HepG2 (cell line): Measurements from ENCODE around the gene ELMO2. TPM values are rescaled to one million over a fixed set of nuclear protein-coding genes. Genes with fewer than 3 reads are reported as not detected.

ENCODE experiments used
- AKNA ChIP-seq: sonication (generic); formaldehyde crosslinking; IDR thresholded peaks from 2 replicates; pipeline ENCODE4 v1.4.0; 2020; ENCODE audit warnings: missing genetic modification reagents, borderline replicate concordance
- E2F5 ChIP-seq: sonication (generic); formaldehyde crosslinking; conservative IDR thresholded peaks from 2 replicates; pipeline ENCODE4 v1.4.0; 2020; ENCODE audit warnings: missing genetic modification reagents
- ETV6 ChIP-seq: sonication (generic); formaldehyde crosslinking; conservative IDR thresholded peaks from 2 replicates; pipeline ENCODE4 v1.4.0; 2020; ENCODE audit warnings: missing genetic modification reagents
- GPBP1L1 ChIP-seq: sonication (generic); formaldehyde crosslinking; IDR thresholded peaks from 2 replicates; pipeline ENCODE4 v1.5.0; 2020; ENCODE audit warnings: mild to moderate bottlenecking, missing genetic modification reagents
- IKZF5 ChIP-seq: IDR thresholded peaks from 2 replicates; pipeline ENCODE4 v1.6.1; 2018; ENCODE audit warnings: missing genetic modification reagents, mild to moderate bottlenecking, missing compliant biosample characterization
- LRRFIP1 ChIP-seq: sonication (generic); formaldehyde crosslinking; conservative IDR thresholded peaks from 2 replicates; pipeline ENCODE4 v1.4.0; 2020; ENCODE audit warnings: missing genetic modification reagents
- MBNL3 ChIP-seq: fragments of 250-450 bp; sonication (Bioruptor Pico); conservative IDR thresholded peaks from 2 replicates; pipeline ENCODE4 v1.8.0; 2022; ENCODE audit warnings: mild to moderate bottlenecking, inconsistent platforms
- RFX5 ChIP-seq: IDR thresholded peaks from 2 replicates; pipeline ENCODE4 v1.6.1; 2011; ENCODE audit warnings: low read depth, low read length, improper control_type of control experiment
- SPEN ChIP-seq: sonication (generic); formaldehyde crosslinking; IDR thresholded peaks from 2 replicates; pipeline ENCODE4 v1.5.1; 2020; ENCODE audit warnings: low read depth, mild to moderate bottlenecking, missing genetic modification reagents
- TBL1XR1 ChIP-seq: fragments of 150-350 bp; IDR thresholded peaks from 2 replicates; pipeline ENCODE4 v1.6.1; 2014; ENCODE audit warnings: borderline replicate concordance, low read length; ENCODE audit not compliant: partially characterized antibody
- ZBTB14 ChIP-seq: sonication (generic); formaldehyde crosslinking; IDR thresholded peaks from 2 replicates; pipeline ENCODE4 v1.4.0; 2020; ENCODE audit warnings: missing genetic modification reagents
- ZNF143 ChIP-seq: sonication (generic); formaldehyde crosslinking; IDR thresholded peaks from 2 replicates; pipeline ENCODE4 v1.4.0; 2020; ENCODE audit warnings: missing genetic modification reagents
- ZNF451 ChIP-seq: sonication (generic); formaldehyde crosslinking; IDR thresholded peaks from 2 replicates; pipeline ENCODE4 v1.5.0; 2020; ENCODE audit warnings: mild to moderate bottlenecking, missing genetic modification reagents
- ZNF7 ChIP-seq: IDR thresholded peaks from 2 replicates; pipeline ENCODE4 v1.6.1; 2016; ENCODE audit warnings: missing biosample characterization, missing genetic modification reagents
- ZNF792 ChIP-seq: IDR thresholded peaks from 2 replicates; pipeline ENCODE4 v1.6.1; 2016
- ZNF841 ChIP-seq: sonication (generic); formaldehyde crosslinking; IDR thresholded peaks from 2 replicates; pipeline ENCODE4 v1.8.1; 2023; ENCODE audit warnings: missing genetic modification reagents, borderline replicate concordance
- polyA plus RNA-seq, 8 experiments: library from polyadenylated mRNA; depleted of rRNA in 3 of 8; stranded (reverse) in 7 of 8; unstranded in 1 of 8; fragments of >200 nt; fragmentation: Illumina TruSeq in 4 of 8; extraction: Trizol in 4 of 8; gene quantifications; 2 replicates each; pipeline versions ENCODE4 v1.2.1 to v1.2.3, GENCODE V29; 2011 to 2016; ENCODE audit warnings: low read depth in 4 of 8, missing spikeins in 1 of 8, mixed read lengths in 1 of 8; ENCODE audit not compliant: insufficient read depth in 1 of 8
- total RNA-seq, 5 experiments: library from RNA; depleted of rRNA; stranded (reverse); fragments of >200 nt; fragmentation: Illumina TruSeq; extraction: Trizol; gene quantifications; 2 replicates each; pipeline ENCODE4 v1.2.3, GENCODE V29; 2016; ENCODE audit warnings: low read depth in 1 of 5

The ELMO2 gene
- total and polyA plus RNA-seq, 2 of the 13 experiments (the other 11 are each of a cell fraction or from before 2014, with no cell fraction given) = 30.6 to 35.7 TPM

DNA sequence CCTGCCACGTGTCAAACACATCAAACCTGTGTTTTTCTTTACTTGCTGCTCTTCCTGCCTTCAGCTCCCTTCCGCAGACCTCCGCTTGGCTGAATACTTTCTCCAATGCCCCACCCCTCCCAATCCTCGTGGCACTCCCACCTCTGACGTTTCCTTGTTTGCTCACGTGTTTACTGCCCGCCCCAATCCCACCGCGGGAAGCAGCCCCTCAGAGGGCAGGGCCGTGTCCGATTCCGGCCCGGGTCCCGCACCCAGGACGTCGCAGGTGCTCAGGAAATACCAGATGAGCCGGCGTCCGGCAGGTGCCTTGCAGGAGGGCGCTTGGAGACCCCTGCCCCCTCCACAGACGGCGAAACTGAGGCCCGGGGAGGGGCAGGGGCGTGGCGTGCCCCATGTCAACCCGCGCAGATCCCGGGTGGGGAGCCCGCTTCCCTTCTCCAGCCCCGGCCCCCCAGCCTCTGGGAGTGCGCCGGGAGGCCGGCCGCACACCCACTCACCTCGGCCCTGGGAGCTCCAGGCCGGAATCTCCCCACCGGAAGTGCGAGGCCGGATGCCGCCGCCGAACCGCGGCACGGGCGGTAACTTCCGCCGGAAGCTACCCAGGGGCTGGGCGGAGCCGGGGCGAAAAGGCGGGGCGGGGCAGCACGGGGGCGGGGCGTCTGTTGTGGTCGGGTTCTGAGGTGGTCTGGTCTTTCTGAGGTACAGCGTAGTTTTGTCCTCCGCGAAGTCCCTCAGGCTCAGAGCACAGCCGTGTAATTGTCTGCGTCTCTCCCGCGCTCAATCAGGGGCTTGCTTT, 42.3 kb downstream of the ELMO2 start (continued):
- TF ChIP-seq LRRFIP1 (no peak), GPBP1L1 (CRISPR knock-in tag) (no peak), E2F5 (CRISPR knock-in tag) (peak; percentile 88; the same call in 1 of the 2 replicates), SPEN (peak; percentile 93), TBL1XR1 (peak; percentile 68), ZNF792 (CRISPR knock-in tag) (peak; percentile 92), MBNL3 (CRISPR knock-in tag) (no peak), ZNF451 (CRISPR knock-in tag) (peak; percentile 96), AKNA (CRISPR knock-in tag) (0 out of 2 replicates have a peak, but pooled peaks have one; percentile 79), ZNF841 (0 out of 2 replicates have a peak, but pooled peaks have one; percentile 46), ZBTB14 (CRISPR knock-in tag) (no peak; the same call in 1 of the 2 replicates), ZNF7 (CRISPR knock-in tag) (no peak), ZNF143 (CRISPR knock-in tag) (no peak; the same call in 1 of the 2 replicates), IKZF5 (CRISPR knock-in tag) (peak; percentile 93), ETV6 (peak; percentile 77), RFX5 (peak; percentile 22)
